K562 (cell line): Measurements from ENCODE around the gene PSD4. TPM values are rescaled to one million over a fixed set of nuclear protein-coding genes. Genes with fewer than 3 reads are reported as not detected.

ENCODE experiments used
- ARID4B ChIP-seq: sonication (generic); formaldehyde crosslinking; IDR thresholded peaks from 2 replicates; pipeline ENCODE4 v1.8.0; 2022; ENCODE audit warnings: mild to moderate bottlenecking, missing genetic modification reagents
- ETV5 ChIP-seq: sonication (generic); formaldehyde crosslinking; IDR thresholded peaks from 2 replicates; pipeline ENCODE4 v1.4.0; 2020; ENCODE audit warnings: low read depth, mild to moderate bottlenecking, missing genetic modification reagents
- HDAC1 ChIP-seq, 2 experiments: fragments of 450-650 bp; IDR thresholded peaks; 2 replicates each; pipeline ENCODE4 v1.6.1; 2016 to 2017; ENCODE audit warnings: inconsistent platforms in 1 of 2, mild to moderate bottlenecking in 1 of 2, moderate library complexity in 1 of 2
- HDGF ChIP-seq: fragments of 450-650 bp; IDR thresholded peaks from 2 replicates; pipeline ENCODE4 v1.6.1; 2016
- MGA ChIP-seq: fragments of 450-650 bp; IDR thresholded peaks from 2 replicates; pipeline ENCODE4 v1.6.1; 2016; ENCODE audit warnings: mild to moderate bottlenecking, moderate library complexity
- MTA3 ChIP-seq: fragments of 450-650 bp; formaldehyde crosslinking; IDR thresholded peaks from 2 replicates; pipeline ENCODE4 v1.6.1; 2017; ENCODE audit warnings: mild to moderate bottlenecking, borderline replicate concordance
- POLR2A ChIP-seq: fragments of 450-650 bp; conservative IDR thresholded peaks from 2 replicates; pipeline ENCODE4 v1.6.1; 2016
- ZNF12 ChIP-seq: sonication (generic); formaldehyde crosslinking; IDR thresholded peaks from 2 replicates; pipeline ENCODE4 v1.4.0; 2020; ENCODE audit warnings: mild to moderate bottlenecking, missing genetic modification reagents
- polyA plus RNA-seq, 8 experiments: library from polyadenylated mRNA; depleted of rRNA in 4 of 8; stranded (reverse) in 5 of 8; unstranded in 3 of 8; fragments of >200 nt; fragmentation: Nextera tagmentation in 2 of 8; fragmentation: Illumina TruSeq in 1 of 8; extraction: Ambion mirVana in 2 of 8; extraction: Trizol in 1 of 8; gene quantifications; 2 replicates each; pipeline versions ENCODE4 v1.2.1 to v1.2.3, GENCODE V29; 2011 to 2014; ENCODE audit warnings: inconsistent platforms in 1 of 8, missing spikeins in 1 of 8
- total RNA-seq, 7 experiments: library from RNA; depleted of rRNA in 6 of 7; stranded (reverse); fragments of >200 nt in 6 of 7; fragmentation: Illumina TruSeq in 2 of 7; extraction: Trizol in 2 of 7; gene quantifications; 2 replicates each; pipeline versions ENCODE4 v1.2.1 to v1.2.3, GENCODE V29; 2011 to 2021; ENCODE audit warnings: low replicate concordance in 1 of 7
- TF ChIP-seq, protein P1 (sequence below): fragments of 450-650 bp; IDR thresholded peaks from 2 replicates; pipeline ENCODE4 v1.6.1; 2014; ENCODE audit warnings: low read depth, mild to moderate bottlenecking, moderate library complexity, borderline replicate concordance

Gene PSD4
- total and polyA plus RNA-seq, 9 of the 15 experiments (the other 6 are each of a cell fraction or from before 2014, with no cell fraction given) = 0.46 to 54.0 (median 20.8) TPM

GRCh38 chr2:113235347-113236226, 61.8 kb downstream of the PSD4 start (continued):
- peak; percentile 80 for TF ChIP-seq MGA
- TF ChIP-seq HDAC1 (IDR thresholded peaks at IDR 0.05) = peak in 1 of 2 experiments; percentile 85; a peak in 2 of 4 replicates
- TF ChIP-seq MTA3 = peak; percentile 65; the same call in 1 of the 2 replicates
- 0 out of 2 replicates have a peak, but pooled peaks have one; percentile 43 for TF ChIP-seq ZNF12 (CRISPR knock-in tag)
- TF ChIP-seq, protein P1, sequence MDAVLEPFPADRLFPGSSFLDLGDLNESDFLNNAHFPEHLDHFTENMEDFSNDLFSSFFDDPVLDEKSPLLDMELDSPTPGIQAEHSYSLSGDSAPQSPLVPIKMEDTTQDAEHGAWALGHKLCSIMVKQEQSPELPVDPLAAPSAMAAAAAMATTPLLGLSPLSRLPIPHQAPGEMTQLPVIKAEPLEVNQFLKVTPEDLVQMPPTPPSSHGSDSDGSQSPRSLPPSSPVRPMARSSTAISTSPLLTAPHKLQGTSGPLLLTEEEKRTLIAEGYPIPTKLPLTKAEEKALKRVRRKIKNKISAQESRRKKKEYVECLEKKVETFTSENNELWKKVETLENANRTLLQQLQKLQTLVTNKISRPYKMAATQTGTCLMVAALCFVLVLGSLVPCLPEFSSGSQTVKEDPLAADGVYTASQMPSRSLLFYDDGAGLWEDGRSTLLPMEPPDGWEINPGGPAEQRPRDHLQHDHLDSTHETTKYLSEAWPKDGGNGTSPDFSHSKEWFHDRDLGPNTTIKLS = 0 out of 2 replicates have a peak, but pooled peaks have one; percentile 16
- TF ChIP-seq ARID4B (CRISPR knock-in tag) = peak; percentile 89
- TF ChIP-seq POLR2A = peak; percentile 94
- TF ChIP-seq ETV5 (CRISPR knock-in tag) = peak; percentile 50; the same call in 1 of the 2 replicates
- peak; percentile 85; the same call in 1 of the 2 replicates for TF ChIP-seq HDGF
